GM10847 (cell line): ENCODE data around the gene TMEM169.

ENCODE experiments used
- POLR2A ChIP-seq: IDR thresholded peaks from 2 replicates; pipeline ENCODE4 v1.6.1; 2011; ENCODE audit not compliant: insufficient read length; ENCODE audit errors: extremely low read depth

The TMEM169 gene

GRCh38 chr2:216130346-216130971 lies 48.7 kb downstream of the TMEM169 start:
- TF ChIP-seq POLR2A = no peak

GRCh38 chr2:216131175-216131926 lies 49.6 kb downstream of the TMEM169 start:
- no peak for TF ChIP-seq POLR2A

- no peak for TF ChIP-seq POLR2A
These were observed 50.9 kb downstream of the TMEM169 start for GRCh38 chr2:216132585-216132984.

GRCh38 chr2:216133397-216133796 lies 51.7 kb downstream of the TMEM169 start:
- TF ChIP-seq POLR2A = no peak

- TF ChIP-seq POLR2A = no peak
These were observed 53.3 kb downstream of the TMEM169 start for GRCh38 chr2:216134958-216135541.

GRCh38 chr2:216139884-216140283 lies 58.2 kb downstream of the TMEM169 start:
- TF ChIP-seq POLR2A = no peak

GRCh38 chr2:216142540-216142939 lies 60.8 kb downstream of the TMEM169 start:
- no peak for TF ChIP-seq POLR2A

GRCh38 chr2:216144372-216144771 lies 62.7 kb downstream of the TMEM169 start:
- TF ChIP-seq POLR2A = no peak

GRCh38 chr2:216144857-216145256 lies 63.1 kb downstream of the TMEM169 start:
- no peak for TF ChIP-seq POLR2A

- TF ChIP-seq POLR2A = no peak
These were observed 64.9 kb downstream of the TMEM169 start for GRCh38 chr2:216146573-216146972.

- no peak for TF ChIP-seq POLR2A
These were observed 65.7 kb downstream of the TMEM169 start for GRCh38 chr2:216147172-216148131.

- no peak for TF ChIP-seq POLR2A
These were observed 67.3 kb downstream of the TMEM169 start for GRCh38 chr2:216148983-216149382.

- TF ChIP-seq POLR2A = no peak
These were observed 68.0 kb downstream of the TMEM169 start for GRCh38 chr2:216149741-216150140.

- no peak for TF ChIP-seq POLR2A
These were observed 69.8 kb downstream of the TMEM169 start for GRCh38 chr2:216151313-216152025.
